Measurements from ENCODE around the gene DHCR24.

DNA sequence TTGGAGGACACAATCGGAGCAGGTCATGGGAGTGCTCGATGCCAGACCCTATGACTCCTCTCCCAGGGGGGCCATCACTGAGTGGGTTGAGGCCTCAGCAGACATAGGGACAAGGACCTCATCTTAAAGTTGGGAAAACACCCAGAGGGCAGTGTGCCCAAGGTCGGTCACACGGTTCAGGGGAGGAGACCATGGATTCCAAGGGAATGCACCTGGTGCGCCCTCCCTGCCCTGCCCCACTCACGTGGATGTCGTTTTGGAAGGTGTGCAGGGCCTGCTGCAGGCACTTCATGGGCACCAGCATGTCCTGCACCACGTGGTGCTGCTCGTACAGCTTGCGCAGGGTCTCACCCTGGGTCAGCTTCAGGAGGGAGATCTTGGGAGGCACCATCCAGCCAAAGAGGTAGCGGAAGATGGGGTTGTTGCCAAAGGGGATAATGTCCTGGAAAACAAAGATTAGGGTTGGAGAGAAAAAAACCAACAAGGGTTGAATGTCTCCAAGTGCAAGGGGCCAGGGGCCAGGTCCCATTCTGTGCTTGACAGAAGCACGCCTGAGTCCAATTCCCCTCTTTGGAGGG, 33.1 kb downstream of the DHCR24 start:
- TF ChIP-seq, protein P1, sequence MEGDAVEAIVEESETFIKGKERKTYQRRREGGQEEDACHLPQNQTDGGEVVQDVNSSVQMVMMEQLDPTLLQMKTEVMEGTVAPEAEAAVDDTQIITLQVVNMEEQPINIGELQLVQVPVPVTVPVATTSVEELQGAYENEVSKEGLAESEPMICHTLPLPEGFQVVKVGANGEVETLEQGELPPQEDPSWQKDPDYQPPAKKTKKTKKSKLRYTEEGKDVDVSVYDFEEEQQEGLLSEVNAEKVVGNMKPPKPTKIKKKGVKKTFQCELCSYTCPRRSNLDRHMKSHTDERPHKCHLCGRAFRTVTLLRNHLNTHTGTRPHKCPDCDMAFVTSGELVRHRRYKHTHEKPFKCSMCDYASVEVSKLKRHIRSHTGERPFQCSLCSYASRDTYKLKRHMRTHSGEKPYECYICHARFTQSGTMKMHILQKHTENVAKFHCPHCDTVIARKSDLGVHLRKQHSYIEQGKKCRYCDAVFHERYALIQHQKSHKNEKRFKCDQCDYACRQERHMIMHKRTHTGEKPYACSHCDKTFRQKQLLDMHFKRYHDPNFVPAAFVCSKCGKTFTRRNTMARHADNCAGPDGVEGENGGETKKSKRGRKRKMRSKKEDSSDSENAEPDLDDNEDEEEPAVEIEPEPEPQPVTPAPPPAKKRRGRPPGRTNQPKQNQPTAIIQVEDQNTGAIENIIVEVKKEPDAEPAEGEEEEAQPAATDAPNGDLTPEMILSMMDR (conservative IDR thresholded peaks at IDR 0.05; ENCODE audit: low read length) = no peak
- TF ChIP-seq EZH2phosphoT487 (IDR thresholded peaks at IDR 0.05; ENCODE audit: borderline replicate concordance) = no peak

All from Loucy (cell line).